A549 (cell line): Measurements from ENCODE around the gene TCTN1. TPM values are rescaled to one million over a fixed set of nuclear protein-coding genes. Genes with fewer than 3 reads are reported as not detected.
A peak's percentile ranks its signal among the peaks of the same experiment; 100 is the strongest.
"Not testable (repeated sequence)": the region's sequence is repeated elsewhere in the genome, so short reads cannot be mapped to it uniquely, and the experiment has no call there.

ENCODE experiments used
- ATAC-seq, 2 experiments: fragments of 200-7000 bp in 1 of 2; fragments of >200 bp in 1 of 2; cut with Nextera tagmentation in 1 of 2; cut with Tn5 transposase in 1 of 2; 3 replicates each; pipeline versions ENCODE4 v1.8.0 to v1.9.1; 2018 to 2020; ENCODE audit warnings: mild to moderate bottlenecking in 1 of 2, moderate library complexity in 1 of 2
- CTCF ChIA-PET: fragments of 300-600 bp; sonication (Branson Sonifier 250); formaldehyde crosslinking; extraction: SDS; loops from one replicate; lab custom pipeline; 2021; ENCODE audit warnings: antibody characterized with exemption, inconsistent platforms; lab: Yijun Ruan, JAX
- POLR2A ChIA-PET: fragments of 350-600 bp; formaldehyde crosslinking; extraction: SDS; loops from one replicate; lab custom pipeline; 2021; ENCODE audit warnings: antibody characterized with exemption, inconsistent platforms; lab: Yijun Ruan, JAX
- DNase-seq, 2 experiments: peaks; one replicate each; pipeline versions ENCODE4 v3.0.0 to v3.0.0-alpha.2; 2011 to 2016; ENCODE audit warnings: low read depth in 1 of 2, low spot score in 1 of 2
- FAIRE-seq: peaks from 2 replicates; lab custom pipeline; 2011; peaks lifted over from hg19 to GRCh38; lab: Jason Lieb, UNC
- H3K27ac ChIP-seq, 2 experiments: fragments of >200 bp; sonication (Bioruptor Twin); formaldehyde crosslinking; 3 replicates each; pipeline ENCODE4 v1.5.1; 2016 to 2017
- H3K4me1 ChIP-seq: fragments of >200 bp; sonication (Bioruptor Twin); formaldehyde crosslinking; 3 replicates; pipeline ENCODE4 v1.6.1; 2016
- H3K4me2 ChIP-seq: fragments of >200 bp; sonication (Bioruptor Twin); formaldehyde crosslinking; 3 replicates; pipeline ENCODE4 v1.6.1; 2016
- H3K4me3 ChIP-seq: fragments of >200 bp; sonication (Bioruptor Twin); formaldehyde crosslinking; 3 replicates; pipeline ENCODE4 v1.5.1; 2016
- H3K9me3 ChIP-seq: fragments of >200 bp; sonication (Bioruptor Twin); formaldehyde crosslinking; 3 replicates; pipeline ENCODE4 v1.6.1; 2016
- BHLHE40 ChIP-seq: IDR thresholded peaks from 2 replicates; pipeline ENCODE4 v1.6.1; 2012; ENCODE audit warnings: low read depth, low read length, inconsistent platforms
- CBX8 ChIP-seq: fragments of 200-600 bp; sonication (generic); IDR thresholded peaks from 2 replicates; pipeline ENCODE4 v1.6.1; 2016
- CEBPB ChIP-seq, 2 experiments: fragments of >200 bp in 1 of 2; sonication (Bioruptor Twin) in 1 of 2; formaldehyde crosslinking in 1 of 2; IDR thresholded peaks; 2 replicates each; pipeline ENCODE4 v1.6.1; 2012 to 2016
- CHD2 ChIP-seq: fragments of 150-350 bp; IDR thresholded peaks from 2 replicates; pipeline ENCODE4 v1.6.1; 2014; ENCODE audit warnings: low read length; ENCODE audit not compliant: partially characterized antibody
- FOSB ChIP-seq: fragments of 250-450 bp; sonication (Bioruptor Pico); IDR thresholded peaks from 2 replicates; pipeline ENCODE4 v1.5.0; 2020; ENCODE audit warnings: mild to moderate bottlenecking, moderate library complexity
- FOXS1 ChIP-seq: fragments of 250-450 bp; sonication (Bioruptor Pico); IDR thresholded peaks from 2 replicates; pipeline ENCODE4 v1.5.0; 2020; ENCODE audit warnings: mild to moderate bottlenecking, moderate library complexity
- HEYL ChIP-seq: fragments of 250-450 bp; sonication (Bioruptor Pico); IDR thresholded peaks from 2 replicates; pipeline ENCODE4 v1.8.0; 2021; ENCODE audit warnings: mild to moderate bottlenecking, moderate library complexity
- HOXA7 ChIP-seq: fragments of 250-450 bp; sonication (Bioruptor Pico); IDR thresholded peaks from 2 replicates; pipeline ENCODE4 v1.5.0; 2020; ENCODE audit warnings: mild to moderate bottlenecking, moderate library complexity
- MAZ ChIP-seq: fragments of 150-350 bp; IDR thresholded peaks from 2 replicates; pipeline ENCODE4 v1.6.1; 2014; ENCODE audit warnings: antibody characterized with exemption, low read depth, low read length, borderline replicate concordance
- NPAS2 ChIP-seq: fragments of 250-450 bp; sonication (Bioruptor Pico); IDR thresholded peaks from 2 replicates; pipeline ENCODE4 v1.8.0; 2022; ENCODE audit warnings: mild to moderate bottlenecking, moderate library complexity, borderline replicate concordance
- NR3C1 ChIP-seq: fragments of >200 bp; sonication (Bioruptor Twin); formaldehyde crosslinking; IDR thresholded peaks from 3 replicates; pipeline ENCODE4 v1.6.1; 2017
- POLR2AphosphoS2 ChIP-seq: conservative IDR thresholded peaks from 2 replicates; pipeline ENCODE4 v1.6.1; 2012; ENCODE audit warnings: low read length, improper control_type of control experiment, inconsistent platforms
- RAD21 ChIP-seq, 2 experiments: fragments of >200 bp in 1 of 2; sonication (Bioruptor Twin) in 1 of 2; formaldehyde crosslinking in 1 of 2; IDR thresholded peaks in 1 of 2; conservative IDR thresholded peaks in 1 of 2; 2 replicates in 1 of 2; 3 replicates in 1 of 2; pipeline ENCODE4 v1.6.1; 2012 to 2018; ENCODE audit warnings: inconsistent platforms in 1 of 2
- RNF2 ChIP-seq: fragments of 200-600 bp; sonication (generic); IDR thresholded peaks from 2 replicates; pipeline ENCODE4 v1.6.1; 2016; ENCODE audit warnings: low read depth, mild to moderate bottlenecking, antibody characterized with exemption, moderate library complexity, borderline replicate concordance
- TP53 ChIP-seq: fragments of 250-450 bp; sonication (Bioruptor Pico); IDR thresholded peaks from 2 replicates; pipeline ENCODE4 v1.5.0; 2021; ENCODE audit warnings: mild to moderate bottlenecking, moderate library complexity
- ZC3H11A ChIP-seq: fragments of 450-650 bp; IDR thresholded peaks from 2 replicates; pipeline ENCODE4 v1.6.1; 2014; ENCODE audit warnings: antibody characterized with exemption, mild to moderate bottlenecking
- ZNF302 ChIP-seq: fragments of 250-450 bp; sonication (Bioruptor Pico); IDR thresholded peaks from 2 replicates; pipeline ENCODE4 v1.9.0; 2021; ENCODE audit warnings: inconsistent platforms, mild to moderate bottlenecking, moderate library complexity
- WGBS: methylation state at CpG from one replicate; pipeline ENCODE4 v1.1.6; 2017; ENCODE audit errors: missing lambda C conversion rate; 5-methylcytosine and 5-hydroxymethylcytosine counted together
- polyA plus RNA-seq, 4 experiments: library from polyadenylated mRNA; depleted of rRNA in 3 of 4; stranded (reverse); fragments of >200 nt; fragmentation: RNase III in 1 of 4; extraction: RNeasy Plus Mini Kit Qiagen cat#74134 plus additional on column Dnase treatment in 1 of 4; gene quantifications; 2 replicates in 3 of 4; 3 replicates in 1 of 4; pipeline ENCODE4 v1.2.3, GENCODE V29; 2011 to 2017
- TF ChIP-seq, protein P1 (sequence below): fragments of >200 bp; sonication (Bioruptor Twin); formaldehyde crosslinking; IDR thresholded peaks from 3 replicates; pipeline ENCODE4 v1.5.1; 2016
- TF ChIP-seq, protein P2 (sequence below): fragments of 150-350 bp; IDR thresholded peaks from 2 replicates; pipeline ENCODE4 v1.6.1; 2014; ENCODE audit warnings: low read depth, mild to moderate bottlenecking, low read length

Gene TCTN1
- polyA plus RNA-seq, 2 of the 4 experiments (the other 2 are of a cell fraction), result 26.5 to 56.9 TPM

DNA sequence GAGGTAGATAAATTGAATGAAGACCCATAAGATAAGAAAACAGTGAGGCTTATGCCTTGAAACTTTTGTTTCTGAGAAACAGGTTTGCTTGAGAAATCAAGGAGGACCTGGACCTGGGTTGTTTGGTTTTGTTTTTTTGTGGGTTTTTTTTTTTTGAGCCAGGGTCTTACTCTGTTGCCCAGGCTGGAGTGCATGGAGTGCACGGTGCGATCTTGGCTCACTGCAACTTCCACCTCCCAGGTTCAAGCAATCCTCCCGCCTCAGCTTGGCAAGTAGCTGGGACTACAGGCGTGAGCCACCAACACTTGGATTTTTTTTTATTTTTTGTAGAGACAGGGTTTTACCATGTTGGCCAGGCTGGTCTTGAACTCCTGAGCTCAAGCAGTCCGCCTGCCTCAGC, 21.9 kb upstream of the TCTN1 start:
- H3K4me1 ChIP-seq, result no peaks in the 10 kb centered on the region
- no peak overlapping the region for H3K4me2 ChIP-seq
- no peak for TF ChIP-seq ZNF302 (CRISPR knock-in tag)
- TF ChIP-seq, protein P1, sequence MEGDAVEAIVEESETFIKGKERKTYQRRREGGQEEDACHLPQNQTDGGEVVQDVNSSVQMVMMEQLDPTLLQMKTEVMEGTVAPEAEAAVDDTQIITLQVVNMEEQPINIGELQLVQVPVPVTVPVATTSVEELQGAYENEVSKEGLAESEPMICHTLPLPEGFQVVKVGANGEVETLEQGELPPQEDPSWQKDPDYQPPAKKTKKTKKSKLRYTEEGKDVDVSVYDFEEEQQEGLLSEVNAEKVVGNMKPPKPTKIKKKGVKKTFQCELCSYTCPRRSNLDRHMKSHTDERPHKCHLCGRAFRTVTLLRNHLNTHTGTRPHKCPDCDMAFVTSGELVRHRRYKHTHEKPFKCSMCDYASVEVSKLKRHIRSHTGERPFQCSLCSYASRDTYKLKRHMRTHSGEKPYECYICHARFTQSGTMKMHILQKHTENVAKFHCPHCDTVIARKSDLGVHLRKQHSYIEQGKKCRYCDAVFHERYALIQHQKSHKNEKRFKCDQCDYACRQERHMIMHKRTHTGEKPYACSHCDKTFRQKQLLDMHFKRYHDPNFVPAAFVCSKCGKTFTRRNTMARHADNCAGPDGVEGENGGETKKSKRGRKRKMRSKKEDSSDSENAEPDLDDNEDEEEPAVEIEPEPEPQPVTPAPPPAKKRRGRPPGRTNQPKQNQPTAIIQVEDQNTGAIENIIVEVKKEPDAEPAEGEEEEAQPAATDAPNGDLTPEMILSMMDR, result no peak
- no peak for TF ChIP-seq RNF2
- TF ChIP-seq, protein P2, sequence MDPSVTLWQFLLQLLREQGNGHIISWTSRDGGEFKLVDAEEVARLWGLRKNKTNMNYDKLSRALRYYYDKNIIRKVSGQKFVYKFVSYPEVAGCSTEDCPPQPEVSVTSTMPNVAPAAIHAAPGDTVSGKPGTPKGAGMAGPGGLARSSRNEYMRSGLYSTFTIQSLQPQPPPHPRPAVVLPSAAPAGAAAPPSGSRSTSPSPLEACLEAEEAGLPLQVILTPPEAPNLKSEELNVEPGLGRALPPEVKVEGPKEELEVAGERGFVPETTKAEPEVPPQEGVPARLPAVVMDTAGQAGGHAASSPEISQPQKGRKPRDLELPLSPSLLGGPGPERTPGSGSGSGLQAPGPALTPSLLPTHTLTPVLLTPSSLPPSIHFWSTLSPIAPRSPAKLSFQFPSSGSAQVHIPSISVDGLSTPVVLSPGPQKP, result no peak
- no peak for TF ChIP-seq MAZ
- no peak for TF ChIP-seq BHLHE40
- no peak for TF ChIP-seq FOXS1 (CRISPR knock-in tag)
- TF ChIP-seq CBX8, result no peak
- TF ChIP-seq FOSB (CRISPR knock-in tag), result no peak
- TF ChIP-seq HOXA7, result no peak
- no peak for TF ChIP-seq RAD21 (conservative IDR thresholded peaks at IDR 0.05 in 1 of 2, IDR thresholded peaks at IDR 0.05 in 1 of 2)
- TF ChIP-seq TP53 (CRISPR knock-in tag), result no peak
- TF ChIP-seq CHD2, result no peak
- no peak for TF ChIP-seq CEBPB (IDR thresholded peaks at IDR 0.05)
- no peak for TF ChIP-seq NR3C1
- no peak for TF ChIP-seq HEYL (CRISPR knock-in tag)
- no peak for TF ChIP-seq NPAS2 (CRISPR knock-in tag)
- TF ChIP-seq, all 56 proteins: peak for 0
- ChIA-PET POLR2A (no interaction called here), CTCF (interaction anchor here (2.6 to 10.7 kb wide), 2 partner anchors 9 to 40 kb away, joined by 9 to 130 read pairs; no protein-coding TSS in a partner anchor)
- FAIRE-seq (no peak), ATAC-seq (no peak), DNase-seq (no peak)
- Histone ChIP-seq H3K4me3 (no peak overlapping the region), H3K9me3 (no peaks in the 10 kb centered on the region), H3K27ac (no peak overlapping the region)
- WGBS, result 93% methylated on average over 5 of the region's 5 CpGs

DNA sequence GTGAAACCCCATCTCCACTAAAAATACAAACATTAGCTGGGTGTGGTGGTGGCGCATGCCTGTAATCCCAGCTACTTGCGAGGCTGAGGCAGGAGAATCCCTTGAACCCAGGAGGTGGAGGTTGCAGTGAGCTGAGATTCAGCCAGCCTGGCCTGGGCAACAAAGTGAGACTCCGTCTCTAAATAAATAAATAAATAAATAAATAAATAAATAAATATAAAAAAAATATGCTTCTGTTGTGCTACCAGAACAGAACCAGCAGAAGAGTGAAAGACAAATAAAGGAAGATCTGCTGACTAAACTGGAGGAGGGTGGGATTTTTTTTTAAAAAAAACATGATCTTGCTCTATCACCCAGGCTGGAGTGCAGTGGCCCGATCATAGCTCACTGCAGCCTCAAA, 21.0 kb upstream of the TCTN1 start:
- H3K9me3 ChIP-seq, H3K4me2 ChIP-seq, FAIRE-seq, H3K4me3 ChIP-seq, H3K27ac ChIP-seq, POLR2A ChIA-PET, ATAC-seq, H3K4me1 ChIP-seq, DNase-seq: not testable (repeated sequence)
- CTCF ChIA-PET, result interaction anchor here (0.6 to 10.7 kb wide), 6 partner anchors 8 to 144 kb away, joined by 3 to 130 read pairs (median 4); partner anchors contain the start of gene FAM216A
- peak; percentile 39 for TF ChIP-seq ZC3H11A
- 79% methylated on average over 4 of the region's 4 CpGs for WGBS

DNA sequence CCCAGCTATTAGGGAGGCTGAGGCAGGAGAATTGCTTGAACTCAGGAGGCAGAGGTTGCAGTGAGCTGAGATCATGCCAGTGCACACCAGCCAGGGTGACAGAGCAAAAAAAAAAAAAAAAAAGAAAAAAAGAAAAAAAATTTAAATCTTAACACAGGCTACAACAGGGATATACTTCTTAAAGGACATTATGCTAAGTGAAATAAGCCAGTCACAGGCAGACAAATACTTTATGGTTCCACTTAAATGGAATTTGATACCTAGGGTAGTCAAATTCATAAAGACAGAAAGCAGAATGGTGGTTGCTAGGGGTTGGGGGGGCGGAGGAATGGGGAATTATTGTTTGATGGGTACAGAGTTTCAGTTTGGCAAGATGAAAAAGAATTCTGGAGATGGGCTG, 16.0 kb upstream of the TCTN1 start:
- Histone ChIP-seq H3K9me3 (no peaks in the 10 kb centered on the region), H3K27ac (no peak overlapping the region), H3K4me2 (no peak overlapping the region), H3K4me3 (no peak overlapping the region), H3K4me1 (no peaks in the 10 kb centered on the region)
- POLR2A ChIA-PET, result no interaction called here
- DNase-seq (no peak), ATAC-seq (no peak), FAIRE-seq (no peak)
- WGBS, result 23% methylated on average over 1 of the region's 1 CpG
- CTCF ChIA-PET, result interaction anchor here (2.0 to 11.9 kb wide), 6 partner anchors 9 to 148 kb away, joined by 5 to 184 read pairs (median 149); partner anchors contain the start of genes ARPC3, FAM216A and GPN3
- no peak for TF ChIP-seq POLR2AphosphoS2
- no peak for TF ChIP-seq CEBPB (IDR thresholded peaks at IDR 0.05)
